Tibial nerve (tissue), 4 donors: ENCODE data around the gene GPN3. TPM values are rescaled to one million over a fixed set of nuclear protein-coding genes. Genes with fewer than 3 reads are reported as not detected.
"Not testable (repeated sequence)": the region's sequence is repeated elsewhere in the genome, so short reads cannot be mapped to it uniquely, and the experiment has no call there.

ENCODE experiments used
- DNase-seq, 2 donors: peaks; one replicate each; pipeline ENCODE4 v3.0.0-alpha.2; 2019; ENCODE audit warnings: low spot score in 2 of 2
- H3K27ac ChIP-seq, 4 donors: fragments of 200-600 bp; sonication (generic) in 3 of 4; one replicate each; pipeline ENCODE4 v1.5.1; 2017 to 2019; ENCODE audit warnings: mild to moderate bottlenecking in 1 of 4
- H3K27me3 ChIP-seq, 2 donors: fragments of 200-600 bp; sonication (generic) in 1 of 2; one replicate each; pipeline versions ENCODE4 v1.5.1 to v1.6.0; 2017 to 2019
- H3K36me3 ChIP-seq, 3 donors: fragments of 200-600 bp; sonication (generic); one replicate each; pipeline ENCODE4 v1.5.1; 2018 to 2019
- H3K4me1 ChIP-seq, 4 donors: fragments of 200-600 bp; sonication (generic) in 3 of 4; one replicate each; pipeline ENCODE4 v1.5.1; 2017 to 2019
- H3K4me3 ChIP-seq, 4 donors: fragments of 200-600 bp; sonication (generic) in 3 of 4; one replicate each; pipeline ENCODE4 v1.5.1; 2017 to 2019; ENCODE audit warnings: mild to moderate bottlenecking in 1 of 4, moderate library complexity in 1 of 4
- H3K9me3 ChIP-seq, 4 donors: fragments of 200-600 bp; sonication (generic) in 3 of 4; one replicate each; pipeline ENCODE4 v1.5.1; 2017 to 2019
- EP300 ChIP-seq, 2 donors: sonication (generic); formaldehyde crosslinking; IDR thresholded peaks; one replicate each; pipeline ENCODE4 v1.6.1; 2017; ENCODE audit warnings: antibody characterized with exemption in 2 of 2, mild to moderate bottlenecking in 1 of 2
- POLR2A ChIP-seq, 2 donors: fragments of 450-650 bp; IDR thresholded peaks; one replicate each; pipeline ENCODE4 v1.6.1; 2017; ENCODE audit warnings: antibody characterized with exemption in 2 of 2, mild to moderate bottlenecking in 2 of 2, moderate library complexity in 2 of 2
- WGBS, 2 donors: methylation state at CpG; one replicate each; pipeline ENCODE4 v1.1.5; 2018; 5-methylcytosine and 5-hydroxymethylcytosine counted together
- total RNA-seq, 4 donors: library from RNA; depleted of rRNA; stranded (reverse); fragments of >200 nt; gene quantifications; one replicate each; pipeline ENCODE4 v1.1.0, GENCODE V29; 2016
- TF ChIP-seq, protein P1 (sequence below), 5 experiments: fragments of 200-600 bp in 3 of 5; fragments of 450-650 bp in 2 of 5; sonication (generic) in 3 of 5; IDR thresholded peaks; one replicate each; pipeline ENCODE4 v1.5.1; 2016 to 2019; ENCODE audit warnings: antibody characterized with exemption in 5 of 5, mild to moderate bottlenecking in 3 of 5, moderate library complexity in 2 of 5

GPN3 gene
- total RNA-seq, 4 donors from 2014 or later: 16.7 to 31.0 (median 24.8) TPM

DNA sequence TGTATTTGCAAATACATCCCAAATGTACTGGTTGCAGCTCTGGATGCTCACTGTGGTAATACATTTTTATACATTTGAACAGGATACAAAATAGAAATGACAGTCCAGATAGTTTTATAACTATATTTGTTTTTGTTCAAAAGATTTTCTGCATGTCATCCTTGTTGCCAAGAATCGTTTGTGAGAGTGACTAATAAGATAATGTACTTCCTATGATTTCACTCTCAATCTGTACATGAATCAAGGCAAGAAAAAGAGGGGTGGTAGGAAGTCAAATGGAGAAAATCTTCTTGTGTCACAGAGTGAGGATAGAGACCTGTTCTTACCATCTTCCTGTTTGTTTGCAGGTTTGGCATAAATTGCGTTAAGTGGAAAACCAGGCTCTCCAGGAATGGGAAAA lies 31.8 kb downstream of the GPN3 start:
- 66% methylated on average over 2 of the region's 2 CpGs for WGBS, 2 donors
- Histone ChIP-seq H3K9me3 (no peaks in the 10 kb centered on the region), H3K4me3 (no peak overlapping the region), H3K27ac (no peak overlapping the region), H3K4me1 (no peaks in the 10 kb centered on the region), H3K27me3 (no peaks in the 10 kb centered on the region), H3K36me3 (peaks cover 3 to 77% (median 19%) of the 10 kb centered on the region in 3 donors)
- DNase-seq: no peak
- TF ChIP-seq EP300 (IDR thresholded peaks at IDR 0.05) (no peak), POLR2A (IDR thresholded peaks at IDR 0.05) (no peak)
- TF ChIP-seq, protein P1, sequence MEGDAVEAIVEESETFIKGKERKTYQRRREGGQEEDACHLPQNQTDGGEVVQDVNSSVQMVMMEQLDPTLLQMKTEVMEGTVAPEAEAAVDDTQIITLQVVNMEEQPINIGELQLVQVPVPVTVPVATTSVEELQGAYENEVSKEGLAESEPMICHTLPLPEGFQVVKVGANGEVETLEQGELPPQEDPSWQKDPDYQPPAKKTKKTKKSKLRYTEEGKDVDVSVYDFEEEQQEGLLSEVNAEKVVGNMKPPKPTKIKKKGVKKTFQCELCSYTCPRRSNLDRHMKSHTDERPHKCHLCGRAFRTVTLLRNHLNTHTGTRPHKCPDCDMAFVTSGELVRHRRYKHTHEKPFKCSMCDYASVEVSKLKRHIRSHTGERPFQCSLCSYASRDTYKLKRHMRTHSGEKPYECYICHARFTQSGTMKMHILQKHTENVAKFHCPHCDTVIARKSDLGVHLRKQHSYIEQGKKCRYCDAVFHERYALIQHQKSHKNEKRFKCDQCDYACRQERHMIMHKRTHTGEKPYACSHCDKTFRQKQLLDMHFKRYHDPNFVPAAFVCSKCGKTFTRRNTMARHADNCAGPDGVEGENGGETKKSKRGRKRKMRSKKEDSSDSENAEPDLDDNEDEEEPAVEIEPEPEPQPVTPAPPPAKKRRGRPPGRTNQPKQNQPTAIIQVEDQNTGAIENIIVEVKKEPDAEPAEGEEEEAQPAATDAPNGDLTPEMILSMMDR (IDR thresholded peaks at IDR 0.05): no peak

DNA sequence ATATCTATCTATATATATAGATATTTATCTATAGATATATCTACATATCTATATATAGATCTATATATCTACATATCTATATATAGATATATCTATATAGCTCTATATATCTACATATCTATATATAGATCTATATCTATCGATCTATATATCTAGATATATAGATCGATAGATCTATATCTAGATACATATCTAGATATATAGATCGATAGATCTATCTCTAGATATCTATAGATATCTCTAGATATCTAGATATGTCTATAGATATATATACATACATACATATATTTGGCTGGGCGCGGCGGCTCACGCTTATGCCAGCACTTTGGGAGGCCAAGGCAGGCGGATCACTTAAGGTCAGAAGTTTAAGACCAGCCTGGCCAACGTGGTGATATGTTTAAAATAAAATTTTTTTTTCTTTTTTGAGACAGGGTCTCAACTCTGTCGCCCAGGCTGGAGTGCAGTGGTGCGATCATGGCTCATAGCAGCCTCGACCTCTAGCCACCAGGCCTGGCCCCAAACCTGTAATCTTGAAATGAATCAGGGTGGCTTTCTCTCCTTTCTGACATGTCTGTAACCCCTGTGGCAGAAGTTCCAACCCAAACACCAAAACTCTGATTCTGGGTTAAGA lies 36.0 kb downstream of the GPN3 start:
- H3K27me3 ChIP-seq: no peaks in the 10 kb centered on the region
- 88 to 90% methylated on average over 12 of the region's 12 CpGs for WGBS, 2 donors
- H3K4me1 ChIP-seq: no peaks in the 10 kb centered on the region
- no peak for TF ChIP-seq EP300 (IDR thresholded peaks at IDR 0.05)
- TF ChIP-seq POLR2A (IDR thresholded peaks at IDR 0.05): no peak
- TF ChIP-seq, protein P1 (IDR thresholded peaks at IDR 0.05): no peak
- peak overlapping the region; percentile 17 to 58 (median 42) for H3K4me3 ChIP-seq
- no peaks in the 10 kb centered on the region for H3K9me3 ChIP-seq
- no peak for DNase-seq
- peaks cover 0 to 36% (median 0%) of the 10 kb centered on the region in 3 donors for H3K36me3 ChIP-seq
- peak overlapping the region in 3 of 4 donors; percentile 4 to 81 (median 72) for H3K27ac ChIP-seq

DNA sequence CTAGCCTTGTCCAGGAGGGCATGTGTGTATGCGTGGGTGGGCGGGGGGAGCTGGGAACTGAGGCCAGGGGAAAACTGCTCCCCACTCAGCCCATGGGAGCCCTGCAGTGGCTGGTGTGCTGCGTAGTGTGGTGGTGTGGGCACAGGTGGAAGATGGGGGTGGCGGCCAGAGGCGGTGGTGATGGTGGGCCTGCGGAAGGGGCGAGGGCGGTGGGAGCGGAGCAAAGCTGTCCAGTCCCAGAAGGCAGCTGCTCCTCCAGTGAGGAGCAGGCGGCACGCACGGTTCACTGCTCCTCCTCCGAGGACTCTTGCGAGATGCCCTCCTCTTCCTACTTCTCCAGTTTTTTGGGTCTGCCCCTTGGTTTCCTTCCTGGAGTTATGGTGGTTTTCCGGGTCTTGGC lies 38.4 kb downstream of the GPN3 start:
- H3K36me3 ChIP-seq: peaks cover 0 to 13% (median 0%) of the 10 kb centered on the region in 3 donors
- not testable (repeated sequence) for H3K4me1 ChIP-seq, H3K9me3 ChIP-seq, DNase-seq, H3K4me3 ChIP-seq, H3K27me3 ChIP-seq, H3K27ac ChIP-seq
- 85 to 90% methylated on average over 15 of the region's 15 CpGs for WGBS, 2 donors

DNA sequence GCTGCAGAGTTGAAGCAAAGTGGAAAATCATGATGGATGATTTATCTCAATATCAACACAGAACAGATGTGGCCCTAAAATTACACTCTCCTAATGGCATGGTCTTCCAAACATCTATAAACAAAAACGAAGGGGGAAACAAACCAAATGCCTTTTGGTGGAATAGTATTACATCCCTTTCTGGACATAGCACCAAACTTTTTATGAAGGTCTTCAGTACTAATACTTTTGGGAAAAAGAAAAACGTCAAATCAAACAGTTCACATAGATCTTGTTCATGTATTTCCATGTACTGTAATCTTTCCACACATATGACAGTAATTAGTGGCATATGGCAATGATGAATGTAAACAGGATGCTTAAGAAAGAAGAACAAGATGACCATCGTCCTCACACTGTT lies 41.7 kb downstream of the GPN3 start:
- Histone ChIP-seq H3K9me3 (no peaks in the 10 kb centered on the region), H3K4me1 (no peaks in the 10 kb centered on the region), H3K4me3 (no peak overlapping the region), H3K36me3 (no peaks in the 10 kb centered on the region), H3K27ac (no peak overlapping the region), H3K27me3 (no peaks in the 10 kb centered on the region)
- 39 to 40% methylated on average over 3 of the region's 3 CpGs for WGBS, 2 donors
- no peak for DNase-seq
- TF ChIP-seq EP300 (IDR thresholded peaks at IDR 0.05): no peak
- TF ChIP-seq, protein P1 (IDR thresholded peaks at IDR 0.05): no peak
- TF ChIP-seq POLR2A (IDR thresholded peaks at IDR 0.05): no peak

DNA sequence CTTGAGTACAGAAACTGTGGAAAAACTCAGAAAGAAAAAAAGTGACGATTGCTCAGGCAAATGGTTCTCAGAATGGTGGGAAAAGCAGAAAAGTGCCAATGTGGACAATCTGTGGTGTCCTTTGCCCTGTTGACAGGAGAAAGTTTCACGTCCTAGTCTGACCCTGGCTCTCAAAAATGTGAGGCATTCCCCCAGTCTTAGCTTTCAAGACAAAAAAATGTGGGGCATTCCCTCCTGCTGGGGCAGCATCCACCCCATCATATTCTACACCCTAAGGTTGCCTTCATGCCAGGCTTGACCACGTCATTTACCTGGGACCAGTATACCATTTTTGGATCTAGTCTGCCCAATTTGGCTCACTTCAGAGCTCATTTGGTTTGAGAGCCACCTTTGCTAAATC lies 43.8 kb downstream of the GPN3 start:
- Histone ChIP-seq H3K4me3 (no peak overlapping the region), H3K36me3 (no peaks in the 10 kb centered on the region), H3K9me3 (no peaks in the 10 kb centered on the region), H3K4me1 (no peaks in the 10 kb centered on the region), H3K27me3 (no peaks in the 10 kb centered on the region), H3K27ac (no peak overlapping the region)
- 61 to 62% methylated on average over 3 of the region's 3 CpGs for WGBS, 2 donors
- DNase-seq: no peak
- TF ChIP-seq EP300 (IDR thresholded peaks at IDR 0.05) (no peak), POLR2A (IDR thresholded peaks at IDR 0.05) (no peak)
- TF ChIP-seq, protein P1 (IDR thresholded peaks at IDR 0.05): no peak
